H9 (cell line): ENCODE results near the gene SLC17A9. TPM values are rescaled to one million over a fixed set of nuclear protein-coding genes. Genes with fewer than 3 reads are reported as not detected.

Source experiments
- DNase-seq: peaks from one replicate; pipeline ENCODE4 v3.0.0-alpha.2; 2017
- H2AFZ ChIP-seq: one replicate; pipeline ENCODE4 v1.6.1; 2013; ENCODE audit warnings: mild to moderate bottlenecking, low read length, control low read depth, moderate library complexity
- H2AK5ac ChIP-seq: 2 replicates; pipeline ENCODE4 v1.6.1; 2013; ENCODE audit warnings: low read length, control low read depth, mixed read lengths; ENCODE audit not compliant: insufficient read length
- H2BK120ac ChIP-seq: one replicate; pipeline ENCODE4 v1.6.1; 2013; ENCODE audit warnings: low read depth, mild to moderate bottlenecking, low read length, control low read depth, inconsistent platforms; ENCODE audit not compliant: poor library complexity, severe bottlenecking
- H2BK12ac ChIP-seq: 2 replicates; pipeline ENCODE4 v1.6.1; 2013; ENCODE audit warnings: low read length, control low read depth, mixed read lengths, low read depth; ENCODE audit not compliant: insufficient read length
- H2BK15ac ChIP-seq: 2 replicates; pipeline ENCODE4 v1.6.1; 2013; ENCODE audit warnings: low read depth, low read length, control low read depth
- H2BK20ac ChIP-seq: one replicate; pipeline ENCODE4 v1.6.1; 2013; ENCODE audit warnings: low read depth, mild to moderate bottlenecking, low read length, control low read depth, inconsistent platforms; ENCODE audit not compliant: poor library complexity, severe bottlenecking
- H2BK5ac ChIP-seq: 2 replicates; pipeline ENCODE4 v1.6.1; 2013; ENCODE audit warnings: low read length, control low read depth, mixed read lengths; ENCODE audit not compliant: insufficient read length
- H3K14ac ChIP-seq: 2 replicates; pipeline ENCODE4 v1.6.1; 2013; ENCODE audit warnings: low read length, control low read depth; ENCODE audit not compliant: insufficient read depth
- H3K18ac ChIP-seq: 2 replicates; pipeline ENCODE4 v1.6.1; 2013; ENCODE audit warnings: low read depth, mild to moderate bottlenecking, mixed read lengths, low read length, control low read depth; ENCODE audit not compliant: insufficient read length
- H3K23ac ChIP-seq: 2 replicates; pipeline ENCODE4 v1.6.1; 2013; ENCODE audit warnings: low read length, control low read depth, mixed read lengths, low read depth; ENCODE audit not compliant: insufficient read length
- H3K23me2 ChIP-seq: 2 replicates; pipeline ENCODE4 v1.6.1; 2013; ENCODE audit warnings: low read depth, mild to moderate bottlenecking, mixed read lengths, low read length, control low read depth; ENCODE audit not compliant: insufficient read length, poor library complexity, severe bottlenecking
- H3K27ac ChIP-seq: 2 replicates; pipeline ENCODE4 v1.5.1; 2013; ENCODE audit warnings: low read length, control low read depth, mixed read lengths, low read depth; ENCODE audit not compliant: insufficient read length
- H3K27me3 ChIP-seq: 2 replicates; pipeline ENCODE4 v1.6.1; 2013; ENCODE audit warnings: low read length, control low read depth, inconsistent platforms; ENCODE audit not compliant: insufficient read depth
- H3K4ac ChIP-seq: 2 replicates; pipeline ENCODE4 v1.6.1; 2013; ENCODE audit warnings: low read depth, mild to moderate bottlenecking, control low read depth, inconsistent platforms, low read length, moderate library complexity
- H3K4me1 ChIP-seq: 2 replicates; pipeline ENCODE4 v1.6.1; 2013; ENCODE audit warnings: low read length, control low read depth, inconsistent platforms; ENCODE audit not compliant: insufficient read depth
- H3K4me2 ChIP-seq: 2 replicates; pipeline ENCODE4 v1.6.1; 2013; ENCODE audit warnings: low read length, control low read depth, mixed read lengths; ENCODE audit not compliant: insufficient read length, insufficient read depth
- H3K56ac ChIP-seq: 2 replicates; pipeline ENCODE4 v1.6.1; 2013; ENCODE audit warnings: low read depth, mild to moderate bottlenecking, mixed read lengths, low read length, control low read depth; ENCODE audit not compliant: insufficient read length
- H3K79me1 ChIP-seq: 2 replicates; pipeline ENCODE4 v1.6.1; 2013; ENCODE audit warnings: low read depth, mild to moderate bottlenecking, moderate library complexity, low read length, control low read depth, inconsistent platforms; ENCODE audit not compliant: insufficient read depth, poor library complexity, severe bottlenecking
- H3K79me2 ChIP-seq: 2 replicates; pipeline ENCODE4 v1.6.1; 2013; ENCODE audit warnings: low read length, control low read depth, inconsistent platforms; ENCODE audit not compliant: insufficient read depth
- H3K9ac ChIP-seq: 2 replicates; pipeline ENCODE4 v1.6.1; 2013; ENCODE audit warnings: low read length, control low read depth, mixed read lengths; ENCODE audit not compliant: insufficient read length; ENCODE audit errors: extremely low read depth
- H3K9me3 ChIP-seq: one replicate; pipeline ENCODE4 v1.6.1; 2013; ENCODE audit warnings: low read depth, low read length, inconsistent platforms; ENCODE audit not compliant: control insufficient read depth
- H3T11ph ChIP-seq: one replicate; pipeline ENCODE4 v1.6.1; 2013; ENCODE audit warnings: mild to moderate bottlenecking, low read length, control low read depth, inconsistent platforms
- H4K20me1 ChIP-seq: one replicate; pipeline ENCODE4 v1.6.1; 2013; ENCODE audit not compliant: control insufficient read depth, insufficient read length, insufficient read depth
- H4K5ac ChIP-seq: 2 replicates; pipeline ENCODE4 v1.6.1; 2013; ENCODE audit warnings: low read depth, mild to moderate bottlenecking, mixed read lengths, low read length, control low read depth; ENCODE audit not compliant: insufficient read length
- H4K8ac ChIP-seq: replicated peaks from 2 replicates; pipeline ENCODE4 v1.6.1; 2013; ENCODE audit warnings: low read length, control low read depth, mixed read lengths, low read depth; ENCODE audit not compliant: insufficient read length
- H4K91ac ChIP-seq: 2 replicates; pipeline ENCODE4 v1.6.1; 2013; ENCODE audit warnings: low read depth, mild to moderate bottlenecking, moderate library complexity, mixed read lengths, low read length, control low read depth; ENCODE audit not compliant: insufficient read length
- H3K27ac Mint-ChIP-seq, 3 experiments: 2 replicates in 2 of 3; 3 replicates in 1 of 3; pipeline ENCODE4 v1.8.0; 2020 to 2021; ENCODE audit warnings: mixed read lengths in 3 of 3, mild to moderate bottlenecking in 1 of 3, moderate library complexity in 1 of 3
- H3K27me3 Mint-ChIP-seq: 2 replicates; pipeline ENCODE4 v1.8.0; 2021; ENCODE audit warnings: low read depth, mild to moderate bottlenecking, moderate library complexity, mixed read lengths
- H3K36me3 Mint-ChIP-seq, 3 experiments: 2 replicates in 2 of 3; 3 replicates in 1 of 3; pipeline ENCODE4 v1.8.0; 2020 to 2021; ENCODE audit warnings: low read depth in 3 of 3, mixed read lengths in 3 of 3; ENCODE audit not compliant: insufficient read depth in 1 of 3
- H3K4me1 Mint-ChIP-seq, 2 experiments: 2 replicates each; pipeline ENCODE4 v1.8.0; 2020; ENCODE audit warnings: mixed read lengths in 2 of 2
- H3K4me3 Mint-ChIP-seq, 2 experiments: 2 replicates in 1 of 2; 3 replicates in 1 of 2; pipeline ENCODE4 v1.8.0; 2020 to 2021; ENCODE audit warnings: mild to moderate bottlenecking in 2 of 2, mixed read lengths in 2 of 2, moderate library complexity in 1 of 2
- H3K9me3 Mint-ChIP-seq, 2 experiments: 2 replicates in 1 of 2; 3 replicates in 1 of 2; pipeline ENCODE4 v1.8.0; 2020; ENCODE audit warnings: mild to moderate bottlenecking in 2 of 2, mixed read lengths in 2 of 2, moderate library complexity in 1 of 2
- CTCF ChIP-seq: fragments of 200-600 bp; sonication (generic); conservative IDR thresholded peaks from 3 replicates; pipeline ENCODE4 v1.8.0; 2021; ENCODE audit warnings: antibody characterized with exemption, mild to moderate bottlenecking
- WGBS: extraction: QIAGEN DNeasy Blood & Tissue Kit; methylation state at CpG from one replicate; pipeline ENCODE4 v1.1.7; 2013; ENCODE audit warnings: missing lambda C conversion rate, low lambda C conversion rate, mixed read lengths; ENCODE audit not compliant: insufficient read length; ENCODE audit errors: extremely low coverage; 5-methylcytosine and 5-hydroxymethylcytosine counted together
- total RNA-seq: library from RNA; stranded (reverse); gene quantifications from 2 replicates; pipeline ENCODE4 v1.2.1, GENCODE V29; 2021

Gene SLC17A9
- total RNA-seq, 1 experiment from 2014 or later = 20.9 TPM

GRCh38 chr20:62927128-62927705 lies 25.3 kb upstream of the SLC17A9 start:
- Histone ChIP-seq H2BK120ac (no peak overlapping the region), H3K4me1 (peaks cover 14% of the 10 kb centered on the region), H2AK5ac (no peak overlapping the region), H3K79me1 (no peaks in the 10 kb centered on the region), H3K23me2 (peaks cover 38% of the 10 kb centered on the region), H3K4ac (no peak overlapping the region), H4K20me1 (peaks cover 11% of the 10 kb centered on the region), H4K91ac (no peak overlapping the region), H3K4me2 (peak overlapping the region; percentile 90), H4K5ac (no peak overlapping the region), H3K79me2 (peaks cover 62% of the 10 kb centered on the region), H2AFZ (no peak overlapping the region), H3K56ac (no peak overlapping the region), H3K27me3 (no peaks in the 10 kb centered on the region), H3K14ac (no peak overlapping the region; the same call in 1 of the 2 replicates), H3K9ac (peak overlapping the region; percentile 94), H2BK15ac (no peak overlapping the region), H2BK12ac (no peak overlapping the region), H2BK20ac (no peak overlapping the region), H4K8ac (peak overlapping the region; percentile 9), H3K9me3 (no peaks in the 10 kb centered on the region), H3T11ph (no peak overlapping the region), H3K18ac (no peak overlapping the region), H2BK5ac (peak overlapping the region; percentile 56), H3K23ac (no peak overlapping the region), H3K27ac (peak overlapping the region; percentile 99)
- Mint-ChIP-seq H3K4me1 (peaks cover 59 to 67% of the 10 kb centered on the region in 2 experiments), H3K27ac (peak overlapping the region; percentile 75 to 96 (median 95)), H3K36me3 (peaks cover 0 to 4% (median 2%) of the 10 kb centered on the region in 3 experiments; a peak in 4 of 7 replicates), H3K4me3 (peak overlapping the region; percentile 92 to 97), H3K9me3 (no peaks in the 10 kb centered on the region), H3K27me3 (no peaks in the 10 kb centered on the region)
- TF ChIP-seq CTCF = no peak
- no peak for DNase-seq
- no CpG with 5 or more reads among the region's 12 CpGs for WGBS
